OCI-LY1 (cell line): ENCODE data around the gene CAMTA1.

Experiments
- CTCF ChIP-seq: fragments of 200-600 bp; sonication (generic), shearing (Covaris generic); IDR thresholded peaks from 2 replicates; pipeline ENCODE4 v1.5.1; 2017; ENCODE audit warnings: mild to moderate bottlenecking, antibody characterized with exemption, low read length, moderate library complexity, mixed read lengths
- EZH2 ChIP-seq: fragments of 200-600 bp; sonication (generic), shearing (Covaris generic); IDR thresholded peaks from 2 replicates; pipeline ENCODE4 v1.8.0; 2017; ENCODE audit warnings: borderline replicate concordance, mixed run types, mild to moderate bottlenecking, antibody characterized with exemption, low read length, moderate library complexity, mixed read lengths

- TF ChIP-seq EZH2 (no peak), CTCF (no peak; the same call in 1 of the 2 replicates)
These were observed 501.8 kb downstream of the CAMTA1 start for GRCh38 chr1:7287013-7287412.
